IMR-90 (cell line): ENCODE measurements around the gene CSTB. TPM values are rescaled to one million over a fixed set of nuclear protein-coding genes. Genes with fewer than 3 reads are reported as not detected.

Source experiments
- ATAC-seq: fragments of 200-7000 bp; cut with Tn5 transposase; 2 replicates; pipeline ENCODE4 v1.9.1; 2020; ENCODE audit warnings: low read depth, mild to moderate bottlenecking, moderate library complexity
- BruUV-seq: library from RNA; stranded (reverse); fragments of 400-500 nt; replicated peaks from 2 replicates; lab custom pipeline; 2021; lab: Mats Ljungman, UMichigan
- CTCF ChIA-PET: fragments of 300-600 bp; formaldehyde crosslinking; extraction: SDS; loops from one replicate; lab custom pipeline; 2021; ENCODE audit warnings: antibody characterized with exemption; lab: Yijun Ruan, JAX
- POLR2A ChIA-PET: fragments of 300-600 bp; sonication (Branson Sonifier 250); formaldehyde crosslinking; loops from one replicate; lab custom pipeline; 2022; ENCODE audit warnings: antibody characterized with exemption; ENCODE audit not compliant: unreplicated experiment; lab: Charles Lee
- DNase-seq: peaks from one replicate; pipeline ENCODE4 v3.0.0; 2013
- H2AFZ ChIP-seq: replicated peaks from 2 replicates; pipeline ENCODE3; 2013; ENCODE audit warnings: low read length, mild to moderate bottlenecking; ENCODE audit not compliant: poor library complexity
- H2AK5ac ChIP-seq: 2 replicates; pipeline ENCODE4 v1.6.1; 2013; ENCODE audit warnings: low read depth, low read length, inconsistent platforms
- H2AK9ac ChIP-seq: replicated peaks from 2 replicates; pipeline ENCODE3; 2013; ENCODE audit warnings: mild to moderate bottlenecking, low read depth, low read length, moderate library complexity; ENCODE audit not compliant: poor library complexity
- H2BK120ac ChIP-seq: 2 replicates; pipeline ENCODE4 v1.6.1; 2013; ENCODE audit warnings: low read depth, low read length, inconsistent platforms
- H2BK15ac ChIP-seq: 3 replicates; pipeline ENCODE4 v1.6.1; 2013; ENCODE audit warnings: low read depth, low read length, inconsistent platforms
- H2BK20ac ChIP-seq: 2 replicates; pipeline ENCODE4 v1.6.1; 2013; ENCODE audit warnings: low read depth, mild to moderate bottlenecking, inconsistent platforms, low read length, moderate library complexity
- H2BK5ac ChIP-seq: 2 replicates; pipeline ENCODE4 v1.6.1; 2013; ENCODE audit warnings: mild to moderate bottlenecking, low read depth, low read length, inconsistent platforms; ENCODE audit not compliant: poor library complexity, severe bottlenecking
- H3K14ac ChIP-seq: replicated peaks from 2 replicates; pipeline ENCODE4 v1.6.1; 2013; ENCODE audit warnings: low read depth, low read length, inconsistent platforms
- H3K18ac ChIP-seq: 2 replicates; pipeline ENCODE4 v1.6.1; 2013; ENCODE audit warnings: low read depth, low read length, control low read depth
- H3K23ac ChIP-seq: 2 replicates; pipeline ENCODE4 v1.6.1; 2013; ENCODE audit warnings: low read depth, low read length, inconsistent platforms
- H3K27ac ChIP-seq: 2 replicates; pipeline ENCODE4 v1.5.1; 2013; ENCODE audit warnings: mild to moderate bottlenecking, control low read depth, low read length; ENCODE audit not compliant: insufficient read depth
- H3K27me3 ChIP-seq: 2 replicates; pipeline ENCODE4 v1.6.1; 2013; ENCODE audit warnings: low read length; ENCODE audit not compliant: control insufficient read depth, insufficient read depth
- H3K36me3 ChIP-seq: 2 replicates; pipeline ENCODE4 v1.6.1; 2013; ENCODE audit warnings: low read length, mixed read lengths; ENCODE audit not compliant: control insufficient read depth, insufficient read depth
- H3K4ac ChIP-seq: 2 replicates; pipeline ENCODE4 v1.6.1; 2013; ENCODE audit warnings: low read depth, low read length, inconsistent platforms
- H3K4me1 ChIP-seq: 2 replicates; pipeline ENCODE4 v1.6.1; 2013; ENCODE audit warnings: low read length, mixed read lengths; ENCODE audit not compliant: control insufficient read depth, insufficient read depth
- H3K4me2 ChIP-seq: 2 replicates; pipeline ENCODE4 v1.6.1; 2013; ENCODE audit warnings: low read depth, mild to moderate bottlenecking, control low read depth, low read length, moderate library complexity
- H3K4me3 ChIP-seq: 2 replicates; pipeline ENCODE4 v1.5.1; 2013; ENCODE audit warnings: low read depth, mild to moderate bottlenecking, control low read depth, low read length, moderate library complexity; ENCODE audit not compliant: insufficient read depth
- H3K56ac ChIP-seq: 2 replicates; pipeline ENCODE4 v1.6.1; 2013; ENCODE audit warnings: low read length, inconsistent platforms; ENCODE audit not compliant: insufficient read depth; ENCODE audit errors: extremely low read depth
- H3K79me1 ChIP-seq, 2 experiments: 2 replicates each; pipeline ENCODE4 v1.6.1; 2013; ENCODE audit warnings: low read length in 2 of 2, inconsistent platforms in 1 of 2, low read depth in 1 of 2
- H3K9ac ChIP-seq: 2 replicates; pipeline ENCODE4 v1.6.1; 2013; ENCODE audit warnings: low read depth, low read length, control low read depth
- H3K9me1 ChIP-seq: 2 replicates; pipeline ENCODE4 v1.6.1; 2013; ENCODE audit warnings: low read length, inconsistent platforms; ENCODE audit not compliant: insufficient read depth
- H3K9me3 ChIP-seq: 2 replicates; pipeline ENCODE4 v1.6.1; 2013; ENCODE audit warnings: low read length; ENCODE audit not compliant: control insufficient read depth, insufficient read depth
- H4K20me1 ChIP-seq: 2 replicates; pipeline ENCODE4 v1.6.1; 2013; ENCODE audit warnings: low read length, inconsistent platforms; ENCODE audit not compliant: insufficient read depth
- H4K5ac ChIP-seq: 2 replicates; pipeline ENCODE4 v1.6.1; 2013; ENCODE audit warnings: mild to moderate bottlenecking, low read depth, low read length, control low read depth
- H4K8ac ChIP-seq, 2 experiments: 2 replicates each; pipeline ENCODE4 v1.6.1; 2013; ENCODE audit warnings: low read depth in 2 of 2, low read length in 2 of 2, control low read depth in 1 of 2, inconsistent platforms in 1 of 2
- H4K91ac ChIP-seq: 2 replicates; pipeline ENCODE4 v1.6.1; 2013; ENCODE audit warnings: low read depth, low read length, inconsistent platforms; ENCODE audit not compliant: insufficient read depth
- CEBPB ChIP-seq: IDR thresholded peaks from 2 replicates; pipeline ENCODE4 v1.6.1; 2012; ENCODE audit warnings: low read depth, low read length, improper control_type of control experiment
- CHD1 ChIP-seq: IDR thresholded peaks from 2 replicates; pipeline ENCODE4 v1.6.1; 2012; ENCODE audit warnings: low read depth, low read length, improper control_type of control experiment
- FOS ChIP-seq: fragments of 150-350 bp; IDR thresholded peaks from 2 replicates; pipeline ENCODE4 v1.6.1; 2016; ENCODE audit warnings: low read depth, low read length
- MAFK ChIP-seq: IDR thresholded peaks from 2 replicates; pipeline ENCODE4 v1.6.1; 2012; ENCODE audit warnings: low read depth, low read length, improper control_type of control experiment
- MAZ ChIP-seq: IDR thresholded peaks from 2 replicates; pipeline ENCODE4 v1.6.1; 2012; ENCODE audit warnings: low read depth, mild to moderate bottlenecking, low read length, improper control_type of control experiment, moderate library complexity, borderline replicate concordance
- MXI1 ChIP-seq: IDR thresholded peaks from 2 replicates; pipeline ENCODE4 v1.6.1; 2012; ENCODE audit warnings: low read depth, mild to moderate bottlenecking, low read length, moderate library complexity, borderline replicate concordance
- NFE2L2 ChIP-seq: fragments of 150-350 bp; IDR thresholded peaks from 2 replicates; pipeline ENCODE4 v1.6.1; 2016; ENCODE audit warnings: low read depth, mild to moderate bottlenecking, low read length
- POLR2A ChIP-seq: IDR thresholded peaks from 2 replicates; pipeline ENCODE4 v1.6.1; 2012; ENCODE audit warnings: mild to moderate bottlenecking, low read depth, low read length
- RAD21 ChIP-seq: IDR thresholded peaks from 2 replicates; pipeline ENCODE4 v1.6.1; 2012; ENCODE audit warnings: low read length, improper control_type of control experiment
- RCOR1 ChIP-seq: IDR thresholded peaks from 2 replicates; pipeline ENCODE4 v1.6.1; 2012; ENCODE audit warnings: mild to moderate bottlenecking, low read length, improper control_type of control experiment; ENCODE audit not compliant: insufficient replicate concordance
- RFX5 ChIP-seq: IDR thresholded peaks from 2 replicates; pipeline ENCODE4 v1.8.0; 2012; ENCODE audit warnings: low read depth, mild to moderate bottlenecking, low read length, moderate library complexity
- USF2 ChIP-seq: fragments of 150-350 bp; IDR thresholded peaks from 2 replicates; pipeline ENCODE4 v1.6.1; 2017; ENCODE audit warnings: mild to moderate bottlenecking, antibody characterized with exemption, low read length, low read depth
- WGBS, 2 experiments: methylation state at CpG; one replicate each; pipeline versions ENCODE4 v1.1.5 to v1.1.7; 2013; ENCODE audit warnings: missing lambda C conversion rate in 2 of 2; ENCODE audit not compliant: insufficient read length in 1 of 2; ENCODE audit errors: extremely low coverage in 2 of 2; 5-methylcytosine and 5-hydroxymethylcytosine counted together
- dilution Hi-C: fragments of 300-500 bp; cut with HindIII; formaldehyde crosslinking; loops from one replicate; pipeline ENCODE4 v1.14.3; 2018; ENCODE audit warnings: low sequenced_read_pairs; ENCODE audit not compliant: unreplicated experiment
- in situ Hi-C: fragments of 300-500 bp; cut with MboI; formaldehyde crosslinking; loops from 3 replicates; pipeline ENCODE4 v1.14.3; 2019; ENCODE audit warnings: low sequenced_read_pairs, inconsistent platforms, mixed read lengths
- intact Hi-C: fragments of 100-400 bp; cut with micrococcal nuclease; formaldehyde crosslinking; loops from 2 replicates; pipeline ENCODE4 v1.10.0; 2022
- polyA plus RNA-seq, 3 experiments: library from polyadenylated mRNA; depleted of rRNA; stranded (reverse); fragments of >200 nt; gene quantifications; 2 replicates each; pipeline ENCODE4 v1.2.3, GENCODE V29; 2012; ENCODE audit warnings: low replicate concordance in 1 of 3
- total RNA-seq: library from RNA; depleted of rRNA; stranded (reverse); fragments of >200 nt; gene quantifications from 2 replicates; pipeline ENCODE4 v1.2.3, GENCODE V29; 2012
- TF ChIP-seq, protein P1 (sequence below): conservative IDR thresholded peaks from 2 replicates; pipeline ENCODE4 v1.5.1; 2012; ENCODE audit warnings: mild to moderate bottlenecking, low read depth, low read length, improper control_type of control experiment

Gene CSTB
- total and polyA plus RNA-seq, 2 of the 4 experiments (the other 2 are of a cell fraction): 6.1 to 71.7 TPM

- Histone ChIP-seq H2BK20ac (peak overlapping the region; percentile 62; the same call in 1 of the 2 replicates), H3K4me2 (peak overlapping the region; percentile 84), H4K8ac (peak overlapping the region; percentile 75 to 96), H2BK120ac (peak overlapping the region; percentile 95), H4K20me1 (peaks cover 37% of the 10 kb centered on the region), H3K9me3 (no peaks in the 10 kb centered on the region), H3K9me1 (peaks cover 22% of the 10 kb centered on the region), H3K23ac (peak overlapping the region; percentile 86), H2BK5ac (peak overlapping the region; percentile 95), H4K5ac (peak overlapping the region; percentile 70), H2AFZ (peak overlapping the region; percentile 93), H3K18ac (peak overlapping the region; percentile 76; the same call in 1 of the 2 replicates), H3K56ac (peak overlapping the region; percentile 78), H3K14ac (peak overlapping the region; percentile 68), H4K91ac (peak overlapping the region; percentile 95), H3K79me1 (peaks cover 26 to 88% of the 10 kb centered on the region in 2 experiments), H2AK9ac (peak overlapping the region; percentile 95), H2AK5ac (peak overlapping the region; percentile 96), H3K4me1 (peaks cover 28% of the 10 kb centered on the region), H3K27me3 (no peaks in the 10 kb centered on the region), H3K9ac (peak overlapping the region; percentile 63), H2BK15ac (peak overlapping the region; percentile 93; the same call in 2 of the 3 replicates), H3K36me3 (peaks cover 6% of the 10 kb centered on the region), H3K27ac (peak overlapping the region; percentile 85), H3K4me3 (peak overlapping the region; percentile 35), H3K4ac (peak overlapping the region; percentile 96)
- ATAC-seq: peak; percentile 90
- ChIA-PET POLR2A (interaction anchor here (0.9 kb wide), 1 partner anchor 8 kb away, joined by 3 read pairs; no protein-coding TSS in a partner anchor), CTCF (no interaction called here)
- WGBS, 2 experiments: 1% methylated on average over 16 of the region's 59 CpGs; no CpG with 5 or more reads in 1 of the 2 experiments
- BruUV-seq: no TSS peak
- intact Hi-C loops: loop anchor here (10.0 kb wide), 1 partner anchor 64 kb away; no protein-coding TSS in a partner anchor
- in situ Hi-C loops: no loop called here
- peak; percentile 98 for DNase-seq
- dilution Hi-C loops: no loop called here
- TF ChIP-seq MAZ: peak; percentile 97
- no peak; the same call in 1 of the 2 replicates for TF ChIP-seq CHD1
- TF ChIP-seq RAD21: peak; percentile 35
- TF ChIP-seq USF2: peak; percentile 99
- no peak for TF ChIP-seq CEBPB
- no peak for TF ChIP-seq RFX5
- peak; percentile 65 for TF ChIP-seq RCOR1
- no peak for TF ChIP-seq NFE2L2
- peak; percentile 95 for TF ChIP-seq FOS
- peak; percentile 99 for TF ChIP-seq MXI1
- no peak; the same call in 1 of the 2 replicates for TF ChIP-seq MAFK
- TF ChIP-seq POLR2A: peak; percentile 58
- TF ChIP-seq, protein P1, sequence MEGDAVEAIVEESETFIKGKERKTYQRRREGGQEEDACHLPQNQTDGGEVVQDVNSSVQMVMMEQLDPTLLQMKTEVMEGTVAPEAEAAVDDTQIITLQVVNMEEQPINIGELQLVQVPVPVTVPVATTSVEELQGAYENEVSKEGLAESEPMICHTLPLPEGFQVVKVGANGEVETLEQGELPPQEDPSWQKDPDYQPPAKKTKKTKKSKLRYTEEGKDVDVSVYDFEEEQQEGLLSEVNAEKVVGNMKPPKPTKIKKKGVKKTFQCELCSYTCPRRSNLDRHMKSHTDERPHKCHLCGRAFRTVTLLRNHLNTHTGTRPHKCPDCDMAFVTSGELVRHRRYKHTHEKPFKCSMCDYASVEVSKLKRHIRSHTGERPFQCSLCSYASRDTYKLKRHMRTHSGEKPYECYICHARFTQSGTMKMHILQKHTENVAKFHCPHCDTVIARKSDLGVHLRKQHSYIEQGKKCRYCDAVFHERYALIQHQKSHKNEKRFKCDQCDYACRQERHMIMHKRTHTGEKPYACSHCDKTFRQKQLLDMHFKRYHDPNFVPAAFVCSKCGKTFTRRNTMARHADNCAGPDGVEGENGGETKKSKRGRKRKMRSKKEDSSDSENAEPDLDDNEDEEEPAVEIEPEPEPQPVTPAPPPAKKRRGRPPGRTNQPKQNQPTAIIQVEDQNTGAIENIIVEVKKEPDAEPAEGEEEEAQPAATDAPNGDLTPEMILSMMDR: 0 out of 2 replicates have a peak, but pooled peaks have one; percentile 22
Measured at GRCh38 chr21:43728467-43729390, 47.4 kb downstream of the CSTB start.
